HT1080 (cell line): Measurements from ENCODE around the gene RELB. TPM values are rescaled to one million over a fixed set of nuclear protein-coding genes. Genes with fewer than 3 reads are reported as not detected.

Experiments used
- DNase-seq: peaks from one replicate; pipeline ENCODE4 v3.0.0-alpha.2; 2015; ENCODE audit warnings: low read depth
- total RNA-seq: library from RNA; depleted of rRNA; stranded (reverse); fragments of >200 nt; shearing (Covaris generic); gene quantifications from 2 replicates; pipeline ENCODE4 v1.2.3, GENCODE V29; 2014

The RELB gene
- total RNA-seq, 1 experiment from 2014 or later = 3.2 TPM

- no peak for DNase-seq
Observed at GRCh38 chr19:45057444-45057843, 56.2 kb downstream of the RELB start.

DNA sequence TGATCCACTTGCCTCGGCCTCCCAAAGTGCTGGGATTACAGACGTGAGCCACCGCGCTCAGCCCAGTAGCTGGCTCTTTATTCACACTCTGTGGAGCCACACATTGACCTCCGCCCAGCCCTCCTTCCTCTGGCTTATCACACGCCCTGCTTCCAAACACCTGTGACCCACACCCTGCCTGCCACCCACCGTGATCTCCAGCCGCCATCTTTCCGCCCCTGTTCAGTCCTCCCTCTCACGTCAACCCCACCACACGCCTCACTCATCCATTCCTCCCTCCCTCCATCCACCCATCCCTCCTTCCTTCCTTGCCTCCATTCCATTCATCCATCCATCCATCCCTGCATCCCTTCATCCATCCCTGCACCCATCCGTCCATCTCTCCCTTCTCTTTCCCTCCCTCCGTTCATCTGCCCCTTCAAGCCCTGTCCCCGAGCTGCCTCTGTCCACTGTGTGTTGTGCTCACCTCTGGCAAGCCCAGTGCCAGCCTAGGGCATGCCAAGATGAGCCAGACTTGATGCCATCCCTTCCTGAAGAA, 57.4 kb downstream of the RELB start:
- DNase-seq = no peak

GRCh38 chr19:45059258-45059965, 58.1 kb downstream of the RELB start:
- peak; percentile 67 for DNase-seq

GRCh38 chr19:45061965-45062364, 60.7 kb downstream of the RELB start:
- no peak for DNase-seq

- no peak for DNase-seq
Observed at GRCh38 chr19:45063851-45064801, 62.9 kb downstream of the RELB start.

- DNase-seq = no peak
Observed at GRCh38 chr19:45066921-45067661, 65.8 kb downstream of the RELB start.

DNA sequence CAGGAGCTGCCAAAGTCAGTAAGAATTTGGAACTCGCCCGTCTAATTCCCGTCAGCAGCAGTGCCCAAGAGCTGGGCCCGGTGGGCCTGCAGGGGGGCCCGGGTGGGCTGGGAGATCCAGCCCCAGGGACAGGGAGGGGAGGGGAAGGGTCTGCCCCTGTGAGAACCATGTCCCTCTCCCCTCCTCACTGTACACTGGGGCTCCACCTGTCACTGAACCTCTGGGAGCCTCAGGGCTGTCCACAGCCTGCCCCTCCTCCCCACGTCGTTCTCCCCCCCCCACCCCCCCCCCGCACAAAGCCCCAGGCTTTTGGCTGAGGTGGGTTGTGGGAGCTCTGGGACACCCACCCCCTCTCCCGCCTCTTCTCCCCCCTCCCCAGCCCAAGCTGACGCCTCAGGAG, 66.8 kb downstream of the RELB start:
- no peak for DNase-seq

- no peak for DNase-seq
Observed at GRCh38 chr19:45069056-45069455, 67.8 kb downstream of the RELB start.

DNA sequence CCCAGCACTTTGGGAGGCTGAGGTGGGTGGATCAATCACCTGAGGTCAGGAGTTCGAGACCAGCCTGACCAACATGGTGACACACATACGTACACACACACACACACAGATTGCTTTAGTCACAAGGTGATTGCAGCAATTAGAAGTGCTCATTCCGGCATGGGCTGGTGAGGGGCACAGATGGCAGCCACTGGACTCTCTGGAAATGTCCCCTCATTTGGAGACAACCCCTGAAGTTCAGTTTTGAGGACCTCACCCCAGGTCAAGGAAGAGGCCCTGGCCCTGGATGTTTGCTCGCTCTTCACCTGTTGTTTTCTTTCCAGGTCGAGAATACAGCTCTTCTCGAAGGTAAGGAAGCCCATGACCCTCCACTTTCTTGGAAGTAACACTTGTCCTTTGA, 69.0 kb downstream of the RELB start:
- no peak for DNase-seq

DNA sequence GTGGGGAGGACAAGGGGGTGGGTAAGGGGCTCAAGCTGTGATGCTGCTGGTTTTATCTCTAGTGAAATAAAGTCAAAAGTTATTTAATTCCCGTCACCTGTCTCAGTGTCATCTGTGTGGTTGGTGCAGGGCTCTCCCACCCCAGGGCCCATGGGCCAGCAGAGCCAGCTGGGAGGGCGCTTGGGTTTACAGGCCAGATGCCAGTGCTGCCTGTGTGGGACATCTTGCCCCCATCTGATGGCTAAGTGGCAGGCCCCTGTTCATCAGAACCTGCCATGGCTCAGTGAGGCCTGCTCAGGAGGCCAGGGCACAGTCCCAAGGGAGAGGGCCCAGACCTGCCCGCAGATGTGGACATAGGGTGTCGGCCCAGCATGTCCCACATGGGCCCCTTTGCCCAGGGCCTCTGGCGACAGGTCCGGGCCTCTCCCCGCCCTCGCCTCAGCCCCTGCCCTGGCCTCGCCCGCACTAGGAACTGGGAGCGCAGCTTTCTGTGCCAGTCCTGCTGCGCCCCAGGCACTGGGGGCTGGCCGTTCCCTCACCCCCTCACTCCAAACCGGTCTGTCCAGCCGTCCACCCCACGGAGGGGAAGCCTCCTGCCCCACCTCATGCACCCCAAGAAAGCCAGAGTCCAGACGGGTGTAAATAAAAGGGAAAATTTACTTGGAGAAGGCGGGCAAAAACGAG, 69.7 kb downstream of the RELB start:
- no peak for DNase-seq

GRCh38 chr19:45071545-45071938, 70.3 kb downstream of the RELB start:
- no peak for DNase-seq

GRCh38 chr19:45071969-45072790, 70.9 kb downstream of the RELB start:
- DNase-seq = no peak

- no peak for DNase-seq
Observed at GRCh38 chr19:45074744-45075300, 73.6 kb downstream of the RELB start.

- no peak for DNase-seq
Observed at GRCh38 chr19:45075301-45076028, 74.2 kb downstream of the RELB start.

- no peak for DNase-seq
Observed at GRCh38 chr19:45076029-45076850, 75.0 kb downstream of the RELB start, which contains the start of gene ZNF296. ZNF296 (minus strand) TSS chr19:45076478; CDS start chr19:45076373, 105 bp downstream.

DNA sequence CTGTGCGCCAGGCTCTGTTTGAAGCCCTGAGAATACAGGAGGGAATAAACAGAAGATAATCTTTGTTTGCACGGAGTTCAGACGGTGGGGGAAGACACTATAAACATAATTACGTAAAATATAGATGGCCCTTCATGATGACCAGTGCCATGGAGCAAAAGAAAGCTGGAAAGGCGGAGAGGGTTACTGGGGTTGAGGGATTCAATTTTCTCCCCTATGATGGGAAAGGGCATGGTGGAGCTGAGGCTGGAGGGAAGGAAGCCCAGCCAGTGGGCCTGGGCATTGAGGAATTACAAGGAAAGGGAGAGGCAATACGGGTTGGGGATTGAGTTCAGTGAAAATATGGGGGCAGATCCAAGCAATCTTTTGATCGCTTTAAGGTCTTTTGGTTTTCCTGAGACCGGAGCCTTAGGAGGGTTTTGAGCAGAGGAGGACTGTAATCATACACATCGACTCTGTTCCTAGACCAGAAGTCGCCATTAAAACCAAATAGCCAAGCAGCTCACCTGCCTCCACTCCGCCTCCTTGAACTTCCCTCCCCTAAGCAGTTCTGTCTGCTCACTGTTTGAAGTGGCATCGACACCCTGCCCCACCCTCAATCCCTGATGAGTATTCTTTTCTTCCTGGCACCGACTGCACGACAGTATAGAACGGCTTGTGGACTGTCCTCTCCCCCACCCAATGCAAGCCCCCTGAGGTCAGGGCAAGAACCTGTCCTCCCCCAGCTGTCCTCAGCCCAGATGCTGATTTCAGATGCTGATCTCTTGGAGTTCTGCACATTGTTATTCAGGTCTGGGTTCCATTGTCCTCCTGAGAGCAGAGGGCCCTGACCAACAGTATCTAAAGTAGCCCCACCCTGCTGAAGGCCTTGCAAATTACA, 75.8 kb downstream of the RELB start:
- DNase-seq = no peak
